Endothelial cell (in vitro differentiated cells): Measurements from ENCODE around the gene DDA1. TPM values are rescaled to one million over a fixed set of nuclear protein-coding genes. Genes with fewer than 3 reads are reported as not detected.

Source experiments
- DNase-seq: peaks from one replicate; pipeline ENCODE4 v3.0.0; 2021; ENCODE audit warnings: low spot score
- H3K27ac Mint-ChIP-seq: one replicate; pipeline ENCODE4 v1.8.0; 2021; ENCODE audit warnings: mixed read lengths, inconsistent platforms; ENCODE audit not compliant: unreplicated experiment
- H3K27me3 Mint-ChIP-seq: one replicate; pipeline ENCODE4 v1.8.0; 2021; ENCODE audit warnings: mild to moderate bottlenecking, moderate library complexity, mixed read lengths, inconsistent platforms; ENCODE audit not compliant: unreplicated experiment
- H3K36me3 Mint-ChIP-seq: one replicate; pipeline ENCODE4 v1.8.0; 2021; ENCODE audit warnings: mild to moderate bottlenecking, low read depth, mixed read lengths, inconsistent platforms; ENCODE audit not compliant: unreplicated experiment
- H3K4me1 Mint-ChIP-seq: one replicate; pipeline ENCODE4 v1.8.0; 2021; ENCODE audit warnings: mild to moderate bottlenecking, mixed read lengths, inconsistent platforms; ENCODE audit not compliant: unreplicated experiment
- H3K4me3 Mint-ChIP-seq: one replicate; pipeline ENCODE4 v1.8.0; 2021; ENCODE audit warnings: mild to moderate bottlenecking, mixed read lengths, inconsistent platforms; ENCODE audit not compliant: unreplicated experiment
- H3K9me3 Mint-ChIP-seq: one replicate; pipeline ENCODE4 v1.8.0; 2021; ENCODE audit warnings: mixed read lengths, inconsistent platforms; ENCODE audit not compliant: unreplicated experiment
- CTCF ChIP-seq: fragments of 200-600 bp; sonication (generic); IDR thresholded peaks from one replicate; pipeline ENCODE4 v1.5.0; 2021; ENCODE audit warnings: antibody characterized with exemption; ENCODE audit not compliant: unreplicated experiment
- total RNA-seq: library from RNA; stranded (reverse); fragmentation: NEBNext Ultra II Directional; extraction: Animal tissue kit (Norgen Biotek cat#: 25700); gene quantifications from one replicate; pipeline ENCODE4 v1.2.1, GENCODE V29; 2021; ENCODE audit not compliant: unreplicated experiment

Gene DDA1
- total RNA-seq, 1 donor from 2014 or later: 44.7 TPM

- TF ChIP-seq CTCF: no peak
- H3K27me3 Mint-ChIP-seq: peaks cover 13% of the 10 kb centered on the region
- no peak for DNase-seq
- no peak overlapping the region for H3K4me3 Mint-ChIP-seq
- H3K9me3 Mint-ChIP-seq: no peaks in the 10 kb centered on the region
- H3K36me3 Mint-ChIP-seq: peaks cover 11% of the 10 kb centered on the region
- peaks cover under 1% of the 10 kb centered on the region for H3K4me1 Mint-ChIP-seq
- no peak overlapping the region for H3K27ac Mint-ChIP-seq
Observed at GRCh38 chr19:17328517-17329365, 19.4 kb downstream of the DDA1 start.

DNA sequence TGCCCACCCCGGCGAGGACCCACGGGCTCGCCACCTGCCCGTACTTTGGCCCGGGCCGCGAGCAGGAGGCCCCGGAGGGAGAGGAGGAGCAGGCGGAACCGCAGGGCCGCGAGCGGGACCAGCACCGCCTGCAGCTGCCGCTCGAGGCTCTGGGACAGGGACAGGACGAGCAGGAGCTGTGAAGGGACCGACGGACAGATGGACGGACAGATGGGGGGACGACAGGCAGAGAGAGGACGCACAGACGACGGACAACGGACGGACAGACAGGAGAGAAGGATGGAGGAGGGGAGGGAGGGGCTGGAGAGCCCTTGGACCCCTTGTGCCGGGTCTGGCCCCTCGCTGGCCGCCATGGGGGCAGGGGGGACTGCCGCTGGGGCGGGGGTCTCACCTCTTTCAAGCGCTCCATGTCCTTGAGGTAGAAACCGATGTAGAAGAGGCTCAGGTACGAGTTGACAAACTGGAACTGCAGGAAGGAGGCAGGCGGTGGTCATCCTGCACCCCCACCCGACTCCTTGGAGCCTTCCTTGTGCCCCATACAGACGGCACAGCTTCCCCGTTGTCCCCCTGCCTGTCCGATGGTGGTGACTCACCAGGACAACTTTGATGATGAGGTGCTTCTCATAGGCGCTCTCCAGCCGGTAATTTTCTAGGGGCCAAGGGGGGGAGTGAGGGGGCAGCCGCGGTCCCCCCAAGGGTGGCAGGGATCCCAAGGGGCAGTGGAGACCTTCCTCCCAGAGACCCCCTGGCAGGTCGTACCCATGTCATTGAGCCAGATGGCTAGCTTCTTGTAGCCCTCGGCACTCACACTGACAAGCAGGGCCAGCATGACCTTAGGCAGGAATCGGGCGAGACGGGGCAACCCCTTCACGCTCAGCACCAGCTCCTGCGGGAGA is 20.3 kb downstream of the DDA1 start:
- no peak for DNase-seq
- no peaks in the 10 kb centered on the region for H3K9me3 Mint-ChIP-seq
- peak overlapping the region; percentile 56 for H3K4me3 Mint-ChIP-seq
- peaks cover 13% of the 10 kb centered on the region for H3K27me3 Mint-ChIP-seq
- no peak for TF ChIP-seq CTCF
- no peak overlapping the region for H3K27ac Mint-ChIP-seq
- peaks cover 13% of the 10 kb centered on the region for H3K36me3 Mint-ChIP-seq
- peaks cover 3% of the 10 kb centered on the region for H3K4me1 Mint-ChIP-seq

DNA sequence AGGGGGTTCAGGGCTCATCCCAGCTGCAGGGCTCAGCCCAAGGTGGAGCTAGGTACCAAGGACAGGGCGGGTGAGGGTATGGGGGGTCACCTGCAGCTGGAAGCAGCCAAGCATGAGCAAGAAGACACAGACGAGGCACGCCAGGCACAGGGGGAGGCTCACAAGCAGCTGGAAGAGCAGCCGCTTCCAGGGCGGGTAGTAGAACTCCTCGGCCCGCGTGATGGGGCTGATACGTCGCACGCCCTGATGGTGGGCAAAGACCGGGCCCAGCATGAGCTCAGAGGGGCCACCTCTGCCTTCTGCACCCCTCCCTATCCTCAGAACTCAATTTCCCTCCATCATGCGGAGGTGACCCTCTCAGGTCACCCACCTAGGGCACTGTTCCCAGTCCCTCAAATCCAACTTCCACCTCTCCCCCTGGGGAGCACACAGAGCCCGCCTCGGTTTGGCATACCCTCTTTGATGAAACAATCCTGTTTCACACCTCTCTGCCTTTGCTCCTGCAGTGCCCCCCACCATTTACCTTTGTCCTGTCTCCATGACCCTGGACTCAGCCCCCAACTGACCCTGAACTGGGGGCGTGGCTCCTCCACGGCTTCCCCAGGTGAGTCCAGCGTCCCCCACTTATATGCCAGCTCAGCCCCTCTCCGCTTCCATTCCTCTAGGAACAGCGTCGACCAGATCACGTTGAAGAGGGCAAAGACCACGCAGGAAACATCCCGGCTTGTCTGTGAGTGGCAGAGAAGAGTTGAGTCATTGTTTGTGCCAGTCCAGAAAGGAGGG is 21.1 kb downstream of the DDA1 start:
- DNase-seq: no peak
- Mint-ChIP-seq H3K36me3 (peaks cover 17% of the 10 kb centered on the region), H3K9me3 (no peaks in the 10 kb centered on the region), H3K4me3 (peak overlapping the region; percentile 56), H3K27me3 (peaks cover 19% of the 10 kb centered on the region), H3K27ac (no peak overlapping the region), H3K4me1 (peaks cover 9% of the 10 kb centered on the region)
- no peak for TF ChIP-seq CTCF

- no peak for DNase-seq
- peaks cover 17% of the 10 kb centered on the region for H3K27me3 Mint-ChIP-seq
- no peak for TF ChIP-seq CTCF
- H3K4me1 Mint-ChIP-seq: peaks cover 9% of the 10 kb centered on the region
- H3K4me3 Mint-ChIP-seq: peak overlapping the region; percentile 13
- no peak overlapping the region for H3K27ac Mint-ChIP-seq
- peaks cover 17% of the 10 kb centered on the region for H3K36me3 Mint-ChIP-seq
- no peaks in the 10 kb centered on the region for H3K9me3 Mint-ChIP-seq
Observed at GRCh38 chr19:17331045-17331558, 21.7 kb downstream of the DDA1 start.
